Measurements from ENCODE around the gene CLNS1A. TPM values are rescaled to one million over a fixed set of nuclear protein-coding genes. Genes with fewer than 3 reads are reported as not detected.

CLNS1A gene
- total RNA-seq, 1 donor from 2014 or later = 80.7 TPM

GRCh38 chr11:77668760-77669159 lies 31.2 kb upstream of the CLNS1A start:
- no peak for TF ChIP-seq CTCF (IDR thresholded peaks at IDR 0.05; ENCODE audit: borderline replicate concordance)
- no peak for DNase-seq
- H3K27me3 ChIP-seq (ENCODE audit: low read depth) = no peaks in the 10 kb centered on the region
- no peak overlapping the region for H3K27ac ChIP-seq (replicated peaks)
- H3K4me1 ChIP-seq = peaks cover 36% of the 10 kb centered on the region
- peaks cover 88% of the 10 kb centered on the region for H3K36me3 ChIP-seq
- H3K9me3 ChIP-seq (replicated peaks) = no peaks in the 10 kb centered on the region
- intact Hi-C loops (cut with micrococcal nuclease) = no loop called here
- H3K4me3 ChIP-seq = no peak overlapping the region

GRCh38 chr11:77665240-77665965 lies 27.8 kb upstream of the CLNS1A start:
- intact Hi-C loops (cut with micrococcal nuclease) = no loop called here
- Histone ChIP-seq H3K27ac (replicated peaks) (peak overlapping the region; percentile 7), H3K36me3 (peaks cover 60% of the 10 kb centered on the region), H3K9me3 (replicated peaks) (no peaks in the 10 kb centered on the region), H3K4me1 (peaks cover 21% of the 10 kb centered on the region), H3K27me3 (ENCODE audit: low read depth) (no peaks in the 10 kb centered on the region), H3K4me3 (no peak overlapping the region)
- DNase-seq = no peak
- no peak for TF ChIP-seq CTCF (IDR thresholded peaks at IDR 0.05; ENCODE audit: borderline replicate concordance)

- intact Hi-C loops (cut with micrococcal nuclease) = no loop called here
- Histone ChIP-seq H3K4me1 (peaks cover 3% of the 10 kb centered on the region), H3K4me3 (no peak overlapping the region), H3K27me3 (ENCODE audit: low read depth) (no peaks in the 10 kb centered on the region), H3K27ac (replicated peaks) (no peak overlapping the region), H3K9me3 (replicated peaks) (no peaks in the 10 kb centered on the region), H3K36me3 (peaks cover 23% of the 10 kb centered on the region)
- no peak for DNase-seq
- no peak for TF ChIP-seq CTCF (IDR thresholded peaks at IDR 0.05; ENCODE audit: borderline replicate concordance)
Observed at GRCh38 chr11:77661670-77662069, 24.1 kb upstream of the CLNS1A start.

GRCh38 chr11:77660947-77661346 lies 23.4 kb upstream of the CLNS1A start:
- Histone ChIP-seq H3K27me3 (ENCODE audit: low read depth) (no peaks in the 10 kb centered on the region), H3K4me1 (peaks cover 3% of the 10 kb centered on the region), H3K27ac (replicated peaks) (no peak overlapping the region), H3K36me3 (peaks cover 16% of the 10 kb centered on the region), H3K4me3 (no peak overlapping the region), H3K9me3 (replicated peaks) (no peaks in the 10 kb centered on the region)
- no peak for TF ChIP-seq CTCF (IDR thresholded peaks at IDR 0.05; ENCODE audit: borderline replicate concordance)
- DNase-seq = no peak
- intact Hi-C loops (cut with micrococcal nuclease) = no loop called here

GRCh38 chr11:77658213-77659013 lies 20.8 kb upstream of the CLNS1A start:
- no peaks in the 10 kb centered on the region for H3K4me1 ChIP-seq

More at GRCh38 chr11:77658213-77659013, 20.8 kb upstream of the CLNS1A start:
- Histone ChIP-seq H3K27ac (replicated peaks) (no peak overlapping the region), H3K4me3 (no peak overlapping the region), H3K9me3 (replicated peaks) (no peaks in the 10 kb centered on the region), H3K36me3 (no peaks in the 10 kb centered on the region), H3K27me3 (ENCODE audit: low read depth) (no peaks in the 10 kb centered on the region)
- no peak for DNase-seq
- TF ChIP-seq CTCF (IDR thresholded peaks at IDR 0.05; ENCODE audit: borderline replicate concordance) = no peak
- intact Hi-C loops (cut with micrococcal nuclease) = no loop called here

All from left ventricle myocardium inferior (tissue), 1 donor.